Breast epithelium (tissue), 3 donors: Measurements from ENCODE around the gene NEDD8.

Source experiments
- POLR2AphosphoS5 ChIP-seq, 3 donors: sonication (generic); formaldehyde crosslinking; IDR thresholded peaks; one replicate each; pipeline ENCODE4 v1.6.1; 2017; ENCODE audit warnings: antibody characterized with exemption in 3 of 3
- TF ChIP-seq, protein P1 (sequence below), 3 donors: fragments of 450-650 bp; IDR thresholded peaks; one replicate each; pipeline ENCODE4 v1.5.1; 2016 to 2017; ENCODE audit warnings: antibody characterized with exemption in 3 of 3, mild to moderate bottlenecking in 3 of 3, moderate library complexity in 3 of 3

DNA sequence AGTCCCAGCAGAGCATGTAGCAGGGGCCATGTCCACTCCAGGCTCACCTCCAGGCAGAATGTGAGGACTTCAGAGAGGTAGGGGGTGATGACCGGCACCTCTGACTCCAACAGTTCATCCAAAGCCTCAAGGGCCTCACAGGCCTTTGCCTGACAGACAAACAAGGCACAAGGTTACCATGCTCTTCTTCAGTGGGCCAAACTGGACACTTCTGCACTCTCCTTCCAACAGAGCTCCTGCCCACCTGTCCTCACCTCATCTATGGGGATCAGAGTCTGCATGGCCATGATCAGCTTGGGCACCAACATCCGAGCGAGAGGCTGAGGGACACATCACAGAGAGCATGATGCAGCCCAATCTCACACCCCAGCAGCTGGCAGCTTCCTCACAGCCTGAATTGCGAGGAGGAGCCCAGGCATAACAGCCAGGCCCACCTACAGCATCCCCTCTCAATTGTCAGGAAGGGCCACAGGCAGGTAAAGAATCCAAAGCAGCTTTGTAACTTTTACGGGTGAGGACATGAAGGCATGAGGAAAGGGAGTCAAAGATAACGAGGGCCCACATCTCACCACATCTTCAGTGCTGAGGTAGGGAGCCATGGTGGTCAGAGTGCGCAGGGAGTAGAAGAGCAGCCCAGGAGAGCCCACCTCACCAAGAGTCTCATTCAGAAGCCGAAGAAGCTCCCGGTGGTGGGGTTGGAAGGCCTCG is 45.2 kb downstream of the NEDD8 start:
- TF ChIP-seq, protein P1, sequence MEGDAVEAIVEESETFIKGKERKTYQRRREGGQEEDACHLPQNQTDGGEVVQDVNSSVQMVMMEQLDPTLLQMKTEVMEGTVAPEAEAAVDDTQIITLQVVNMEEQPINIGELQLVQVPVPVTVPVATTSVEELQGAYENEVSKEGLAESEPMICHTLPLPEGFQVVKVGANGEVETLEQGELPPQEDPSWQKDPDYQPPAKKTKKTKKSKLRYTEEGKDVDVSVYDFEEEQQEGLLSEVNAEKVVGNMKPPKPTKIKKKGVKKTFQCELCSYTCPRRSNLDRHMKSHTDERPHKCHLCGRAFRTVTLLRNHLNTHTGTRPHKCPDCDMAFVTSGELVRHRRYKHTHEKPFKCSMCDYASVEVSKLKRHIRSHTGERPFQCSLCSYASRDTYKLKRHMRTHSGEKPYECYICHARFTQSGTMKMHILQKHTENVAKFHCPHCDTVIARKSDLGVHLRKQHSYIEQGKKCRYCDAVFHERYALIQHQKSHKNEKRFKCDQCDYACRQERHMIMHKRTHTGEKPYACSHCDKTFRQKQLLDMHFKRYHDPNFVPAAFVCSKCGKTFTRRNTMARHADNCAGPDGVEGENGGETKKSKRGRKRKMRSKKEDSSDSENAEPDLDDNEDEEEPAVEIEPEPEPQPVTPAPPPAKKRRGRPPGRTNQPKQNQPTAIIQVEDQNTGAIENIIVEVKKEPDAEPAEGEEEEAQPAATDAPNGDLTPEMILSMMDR (IDR thresholded peaks at IDR 0.05), result no peak
- no peak for TF ChIP-seq POLR2AphosphoS5 (IDR thresholded peaks at IDR 0.05)
